Neural progenitor cell (in vitro differentiated cells): ENCODE measurements around the gene HCRTR1.

Source experiments
- EZH2phosphoT487 ChIP-seq: fragments of 200-600 bp; sonication (generic); IDR thresholded peaks from 2 replicates; pipeline ENCODE4 v1.6.1; 2017; ENCODE audit warnings: antibody characterized with exemption
- TF ChIP-seq, protein P1 (sequence below): fragments of 200-600 bp; sonication (generic); IDR thresholded peaks from 2 replicates; pipeline ENCODE4 v1.5.1; 2017; ENCODE audit warnings: antibody characterized with exemption, mild to moderate bottlenecking

DNA sequence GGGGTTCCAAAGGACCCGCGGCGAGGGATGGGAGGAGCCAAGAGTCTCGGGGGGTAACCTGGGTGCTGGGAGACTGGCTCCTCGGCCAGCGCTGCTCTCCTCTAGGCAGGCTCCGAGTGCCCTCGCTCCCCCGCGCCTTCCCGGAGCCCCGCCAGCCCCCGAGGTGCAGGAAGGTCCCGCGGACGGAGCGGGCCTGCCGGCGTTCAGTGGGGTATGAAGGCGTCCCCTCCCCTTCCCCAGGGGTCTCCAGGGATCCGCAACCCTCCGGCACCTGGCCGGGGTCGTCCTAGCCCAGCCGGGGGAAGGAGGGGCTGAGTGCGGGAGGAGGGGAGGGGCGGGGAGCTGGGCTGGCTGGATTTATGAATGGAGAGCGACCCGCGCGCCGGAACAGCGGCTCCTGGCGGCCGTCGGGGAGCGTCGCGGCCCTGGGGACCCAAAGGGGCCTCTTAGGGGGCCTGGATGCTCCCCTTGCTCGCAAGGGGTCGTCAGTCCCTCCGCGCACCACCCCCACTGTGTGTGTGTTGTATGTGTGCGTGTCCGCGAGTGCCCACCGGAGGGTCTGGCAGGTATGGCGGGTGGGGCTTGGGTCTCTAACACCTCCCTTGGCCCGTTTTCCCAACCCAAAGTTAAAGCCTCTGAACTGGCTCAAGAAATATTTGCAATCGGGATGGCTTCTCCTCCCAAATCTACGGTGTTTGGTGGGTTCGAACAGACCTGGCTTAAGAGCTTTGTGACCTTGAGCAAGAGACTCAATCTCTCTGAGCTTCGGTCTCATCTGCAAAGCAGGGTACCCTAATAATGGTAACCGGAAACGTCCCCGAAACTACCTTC, 642 bp downstream of the HCRTR1 start:
- TF ChIP-seq, protein P1, sequence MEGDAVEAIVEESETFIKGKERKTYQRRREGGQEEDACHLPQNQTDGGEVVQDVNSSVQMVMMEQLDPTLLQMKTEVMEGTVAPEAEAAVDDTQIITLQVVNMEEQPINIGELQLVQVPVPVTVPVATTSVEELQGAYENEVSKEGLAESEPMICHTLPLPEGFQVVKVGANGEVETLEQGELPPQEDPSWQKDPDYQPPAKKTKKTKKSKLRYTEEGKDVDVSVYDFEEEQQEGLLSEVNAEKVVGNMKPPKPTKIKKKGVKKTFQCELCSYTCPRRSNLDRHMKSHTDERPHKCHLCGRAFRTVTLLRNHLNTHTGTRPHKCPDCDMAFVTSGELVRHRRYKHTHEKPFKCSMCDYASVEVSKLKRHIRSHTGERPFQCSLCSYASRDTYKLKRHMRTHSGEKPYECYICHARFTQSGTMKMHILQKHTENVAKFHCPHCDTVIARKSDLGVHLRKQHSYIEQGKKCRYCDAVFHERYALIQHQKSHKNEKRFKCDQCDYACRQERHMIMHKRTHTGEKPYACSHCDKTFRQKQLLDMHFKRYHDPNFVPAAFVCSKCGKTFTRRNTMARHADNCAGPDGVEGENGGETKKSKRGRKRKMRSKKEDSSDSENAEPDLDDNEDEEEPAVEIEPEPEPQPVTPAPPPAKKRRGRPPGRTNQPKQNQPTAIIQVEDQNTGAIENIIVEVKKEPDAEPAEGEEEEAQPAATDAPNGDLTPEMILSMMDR = peak; percentile 95
- peak; percentile 30 for TF ChIP-seq EZH2phosphoT487
